Measurements from ENCODE around the gene PCDHGA1.
A peak's percentile ranks its signal among the peaks of the same experiment; 100 is the strongest.
"Not testable (repeated sequence)": the region's sequence is repeated elsewhere in the genome, so short reads cannot be mapped to it uniquely, and the experiment has no call there.

Gene PCDHGA1

DNA sequence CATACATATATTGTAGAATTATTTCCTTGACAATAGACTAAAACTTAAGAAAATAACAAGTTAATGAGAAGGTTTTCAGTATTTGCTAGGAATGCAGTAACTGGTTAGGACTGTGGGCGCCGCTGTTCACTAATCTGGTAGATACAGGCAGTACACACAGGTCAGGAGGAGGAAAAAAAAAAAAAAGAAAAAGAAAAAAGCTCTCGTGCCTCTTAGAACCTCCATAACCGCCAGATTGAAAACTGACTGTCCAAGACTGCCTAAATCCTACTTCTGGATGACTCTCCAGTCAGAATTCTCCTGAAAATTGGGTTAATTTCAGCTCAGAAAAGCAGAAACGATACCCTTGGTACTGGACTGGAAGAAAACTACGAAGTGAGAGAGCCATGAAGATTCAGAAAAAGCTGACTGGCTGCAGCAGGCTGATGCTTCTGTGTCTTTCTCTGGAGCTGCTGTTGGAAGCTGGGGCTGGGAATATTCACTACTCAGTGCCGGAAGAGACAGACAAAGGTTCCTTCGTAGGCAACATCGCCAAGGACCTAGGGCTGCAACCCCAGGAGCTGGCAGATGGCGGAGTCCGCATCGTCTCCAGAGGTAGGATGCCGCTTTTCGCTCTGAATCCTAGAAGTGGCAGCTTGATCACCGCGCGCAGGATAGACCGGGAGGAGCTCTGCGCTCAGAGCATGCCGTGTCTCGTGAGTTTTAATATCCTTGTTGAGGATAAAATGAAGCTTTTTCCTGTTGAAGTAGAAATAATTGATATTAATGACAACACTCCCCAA, at the start of gene PCDHGA1:
PCDHGA1 (plus strand) TSS at position 216 of the 782 bp plus-strand sequence.
- Histone ChIP-seq H3K36me3 (ENCODE audit: control insufficient read depth in 2 of 2, insufficient read depth in 2 of 2, low read length in 2 of 2) (peaks cover 2 to 4% of the 10 kb centered on the region in 2 donors), H3K9me3 (ENCODE audit: control insufficient read depth in 2 of 2, low read length in 2 of 2) (peaks cover 40 to 54% of the 10 kb centered on the region in 2 donors), H3K4me1 (ENCODE audit: control insufficient read depth, insufficient read depth, low read length) (no peaks in the 10 kb centered on the region), H3K4me3 (ENCODE audit: low read length in 2 of 2) (peak within 1 kb of the TSS; percentile 7 to 8), H3K9ac (ENCODE audit: low read length in 2 of 2) (no peak within 1 kb of the TSS), H3K27me3 (ENCODE audit: control insufficient read depth in 1 of 2, insufficient read depth in 2 of 2, low read length in 2 of 2) (peaks cover 2 to 4% of the 10 kb centered on the region in 2 donors), H3K27ac (ENCODE audit: low read length) (no peak within 1 kb of the TSS)

GRCh38 chr5:141298376-141298775, 31.9 kb upstream of the PCDHGA1 start:
- peaks cover 29 to 52% of the 10 kb centered on the region in 2 donors for H3K9me3 ChIP-seq (ENCODE audit: control insufficient read depth in 2 of 2, low read length in 2 of 2)
- H3K27me3 ChIP-seq (ENCODE audit: control insufficient read depth in 1 of 2, insufficient read depth in 2 of 2, low read length in 2 of 2), result no peaks in the 10 kb centered on the region
- no peak overlapping the region for H3K9ac ChIP-seq (ENCODE audit: low read length in 2 of 2)
- H3K4me1 ChIP-seq (ENCODE audit: control insufficient read depth, insufficient read depth, low read length), result no peaks in the 10 kb centered on the region
- no peak overlapping the region for H3K27ac ChIP-seq (ENCODE audit: low read length)
- no peak overlapping the region for H3K4me3 ChIP-seq (ENCODE audit: low read length in 2 of 2)
- peaks cover 0 to 3% of the 10 kb centered on the region in 2 donors for H3K36me3 ChIP-seq (ENCODE audit: control insufficient read depth in 2 of 2, insufficient read depth in 2 of 2, low read length in 2 of 2)

- peak within 1 kb of the TSS in 1 of 2 donors; percentile 14 for H3K4me3 ChIP-seq (ENCODE audit: low read length in 2 of 2)
Measured at GRCh38 chr5:141303756-141304155, 26.6 kb upstream of the PCDHGA1 start, which contains the start of gene SLC25A2. Gene SLC25A2, minus strand, starts transcription at chr5:141304049. Its CDS starts 184 bp downstream, at chr5:141303865.

GRCh38 chr5:141306630-141307029, 23.7 kb upstream of the PCDHGA1 start:
- H3K9me3 ChIP-seq (ENCODE audit: control insufficient read depth in 2 of 2, low read length in 2 of 2), result peaks cover 30 to 64% of the 10 kb centered on the region in 2 donors
- no peak overlapping the region for H3K27ac ChIP-seq (ENCODE audit: low read length)
- no peaks in the 10 kb centered on the region for H3K4me1 ChIP-seq (ENCODE audit: control insufficient read depth, insufficient read depth, low read length)
- H3K9ac ChIP-seq (ENCODE audit: low read length in 2 of 2), result no peak overlapping the region
- no peak overlapping the region for H3K4me3 ChIP-seq (ENCODE audit: low read length in 2 of 2)
- no peaks in the 10 kb centered on the region for H3K27me3 ChIP-seq (ENCODE audit: control insufficient read depth in 1 of 2, insufficient read depth in 2 of 2, low read length in 2 of 2)
- H3K36me3 ChIP-seq (ENCODE audit: control insufficient read depth in 2 of 2, insufficient read depth in 2 of 2, low read length in 2 of 2), result peaks cover 0 to 2% of the 10 kb centered on the region in 2 donors

More at GRCh38 chr5:141303756-141304155, 26.6 kb upstream of the PCDHGA1 start, which contains the start of gene SLC25A2:
- H3K9me3 ChIP-seq (ENCODE audit: control insufficient read depth in 2 of 2, low read length in 2 of 2), result peaks cover 32 to 73% of the 10 kb centered on the region in 2 donors
- no peak within 1 kb of the TSS for H3K27ac ChIP-seq (ENCODE audit: low read length)
- H3K27me3 ChIP-seq (ENCODE audit: control insufficient read depth in 1 of 2, insufficient read depth in 2 of 2, low read length in 2 of 2), result no peaks in the 10 kb centered on the region
- H3K4me1 ChIP-seq (ENCODE audit: control insufficient read depth, insufficient read depth, low read length), result no peaks in the 10 kb centered on the region
- no peak within 1 kb of the TSS for H3K9ac ChIP-seq (ENCODE audit: low read length in 2 of 2)
- H3K36me3 ChIP-seq (ENCODE audit: control insufficient read depth in 2 of 2, insufficient read depth in 2 of 2, low read length in 2 of 2), result no peaks in the 10 kb centered on the region

GRCh38 chr5:141313711-141314110, 16.6 kb upstream of the PCDHGA1 start:
- no peak overlapping the region for H3K4me3 ChIP-seq (ENCODE audit: low read length in 2 of 2)
- H3K9ac ChIP-seq (ENCODE audit: low read length in 2 of 2), result no peak overlapping the region
- H3K27ac ChIP-seq (ENCODE audit: low read length), result no peak overlapping the region
- no peaks in the 10 kb centered on the region for H3K27me3 ChIP-seq (ENCODE audit: control insufficient read depth in 1 of 2, insufficient read depth in 2 of 2, low read length in 2 of 2)
- no peaks in the 10 kb centered on the region for H3K4me1 ChIP-seq (ENCODE audit: control insufficient read depth, insufficient read depth, low read length)
- H3K36me3 ChIP-seq (ENCODE audit: control insufficient read depth in 2 of 2, insufficient read depth in 2 of 2, low read length in 2 of 2), result peaks cover 2 to 11% of the 10 kb centered on the region in 2 donors
- H3K9me3 ChIP-seq (ENCODE audit: control insufficient read depth in 2 of 2, low read length in 2 of 2), result peaks cover 26 to 57% of the 10 kb centered on the region in 2 donors

GRCh38 chr5:141316963-141317362, 13.4 kb upstream of the PCDHGA1 start:
- not testable (repeated sequence) for H3K27me3 ChIP-seq (ENCODE audit: control insufficient read depth in 1 of 2, insufficient read depth in 2 of 2, low read length in 2 of 2); H3K27ac ChIP-seq (ENCODE audit: low read length); H3K4me1 ChIP-seq (ENCODE audit: control insufficient read depth, insufficient read depth, low read length); H3K4me3 ChIP-seq (ENCODE audit: low read length in 2 of 2); H3K9ac ChIP-seq (ENCODE audit: low read length in 2 of 2)
- H3K9me3 ChIP-seq (ENCODE audit: control insufficient read depth in 2 of 2, low read length in 2 of 2), result peaks cover 33 to 57% of the 10 kb centered on the region in 2 donors
- H3K36me3 ChIP-seq (ENCODE audit: control insufficient read depth in 2 of 2, insufficient read depth in 2 of 2, low read length in 2 of 2), result peaks cover 6 to 21% of the 10 kb centered on the region in 2 donors

GRCh38 chr5:141319202-141319601, 11.1 kb upstream of the PCDHGA1 start:
- peaks cover 28 to 46% of the 10 kb centered on the region in 2 donors for H3K9me3 ChIP-seq (ENCODE audit: control insufficient read depth in 2 of 2, low read length in 2 of 2)
- H3K4me1 ChIP-seq (ENCODE audit: control insufficient read depth, insufficient read depth, low read length), result no peaks in the 10 kb centered on the region

GRCh38 chr5:141319699-141320098, 10.6 kb upstream of the PCDHGA1 start:
- no peaks in the 10 kb centered on the region for H3K4me1 ChIP-seq (ENCODE audit: control insufficient read depth, insufficient read depth, low read length)
- H3K9ac ChIP-seq (ENCODE audit: low read length in 2 of 2), result no peak overlapping the region
- peaks cover 6 to 21% of the 10 kb centered on the region in 2 donors for H3K36me3 ChIP-seq (ENCODE audit: control insufficient read depth in 2 of 2, insufficient read depth in 2 of 2, low read length in 2 of 2)
- H3K27me3 ChIP-seq (ENCODE audit: control insufficient read depth in 1 of 2, insufficient read depth in 2 of 2, low read length in 2 of 2), result no peaks in the 10 kb centered on the region
- H3K27ac ChIP-seq (ENCODE audit: low read length), result no peak overlapping the region
- H3K4me3 ChIP-seq (ENCODE audit: low read length in 2 of 2), result peak overlapping the region; percentile 84 to 90
- peaks cover 28 to 46% of the 10 kb centered on the region in 2 donors for H3K9me3 ChIP-seq (ENCODE audit: control insufficient read depth in 2 of 2, low read length in 2 of 2)

More at GRCh38 chr5:141319202-141319601, 11.1 kb upstream of the PCDHGA1 start:
- H3K27ac ChIP-seq (ENCODE audit: low read length), result no peak overlapping the region
- no peak overlapping the region for H3K9ac ChIP-seq (ENCODE audit: low read length in 2 of 2)
- H3K4me3 ChIP-seq (ENCODE audit: low read length in 2 of 2), result peak overlapping the region; percentile 84 to 90
- H3K36me3 ChIP-seq (ENCODE audit: control insufficient read depth in 2 of 2, insufficient read depth in 2 of 2, low read length in 2 of 2), result peaks cover 6 to 21% of the 10 kb centered on the region in 2 donors
- H3K27me3 ChIP-seq (ENCODE audit: control insufficient read depth in 1 of 2, insufficient read depth in 2 of 2, low read length in 2 of 2), result no peaks in the 10 kb centered on the region

DNA sequence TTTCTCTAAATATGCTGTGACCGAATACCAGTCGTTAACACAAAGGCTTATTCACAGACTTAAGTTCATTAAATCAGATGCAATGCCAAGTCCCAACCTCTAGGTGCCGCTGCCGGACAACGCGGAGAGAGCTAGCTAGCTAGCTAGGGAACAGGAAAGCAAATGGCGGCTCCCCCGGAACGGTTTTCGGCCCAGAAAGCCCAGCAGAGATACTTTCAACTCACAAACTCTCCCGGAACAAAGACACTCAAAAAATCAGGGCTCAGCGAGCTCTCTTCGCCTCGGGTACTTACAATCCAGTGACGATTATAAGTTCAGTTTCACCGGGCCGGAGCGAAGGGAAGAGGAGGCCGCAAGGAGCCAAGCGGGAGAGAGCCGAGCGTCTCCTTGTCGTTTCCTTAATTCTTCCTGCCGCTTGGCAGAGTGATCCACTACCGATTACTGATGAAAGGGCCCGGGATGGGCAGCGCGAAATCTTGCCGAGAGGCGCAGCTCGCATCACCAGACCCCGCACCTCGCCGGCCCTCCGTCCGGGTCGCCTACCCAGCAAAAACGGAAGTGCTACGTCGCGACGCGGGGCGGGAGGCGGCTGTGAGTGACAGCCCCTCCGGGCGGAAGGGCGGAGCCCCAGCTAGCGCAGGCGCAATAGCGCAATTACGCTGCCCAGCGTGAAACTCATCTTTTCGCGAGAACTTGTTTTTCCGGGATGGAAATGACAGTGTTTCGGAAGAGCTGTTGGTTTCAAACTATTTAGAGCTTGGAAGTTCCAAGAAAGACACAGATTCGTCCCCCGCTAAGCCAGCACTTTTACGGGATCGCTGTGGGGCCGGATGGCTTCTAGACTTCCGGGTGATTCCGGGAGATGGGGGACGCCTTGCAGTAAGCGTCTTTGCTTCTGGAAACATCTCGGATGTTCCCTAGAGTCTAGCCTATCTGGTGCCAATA, 9.8 kb upstream of the PCDHGA1 start, which contains the start of gene TAF7:
TAF7 (minus strand) TSS at position 560 of the 945 bp plus-strand sequence. CDS start 740 bp downstream, outside the sequence.
- no peaks in the 10 kb centered on the region for H3K4me1 ChIP-seq (ENCODE audit: control insufficient read depth, insufficient read depth, low read length)
- peak within 1 kb of the TSS; percentile 90 for H3K27ac ChIP-seq (ENCODE audit: low read length)
- peak within 1 kb of the TSS; percentile 84 to 90 for H3K4me3 ChIP-seq (ENCODE audit: low read length in 2 of 2)
- H3K9me3 ChIP-seq (ENCODE audit: control insufficient read depth in 2 of 2, low read length in 2 of 2), result peaks cover 26 to 40% of the 10 kb centered on the region in 2 donors
- H3K27me3 ChIP-seq (ENCODE audit: control insufficient read depth in 1 of 2, insufficient read depth in 2 of 2, low read length in 2 of 2), result no peaks in the 10 kb centered on the region
- peaks cover 6 to 21% of the 10 kb centered on the region in 2 donors for H3K36me3 ChIP-seq (ENCODE audit: control insufficient read depth in 2 of 2, insufficient read depth in 2 of 2, low read length in 2 of 2)
- H3K9ac ChIP-seq (ENCODE audit: low read length in 2 of 2), result peak within 1 kb of the TSS; percentile 89 to 92

DNA sequence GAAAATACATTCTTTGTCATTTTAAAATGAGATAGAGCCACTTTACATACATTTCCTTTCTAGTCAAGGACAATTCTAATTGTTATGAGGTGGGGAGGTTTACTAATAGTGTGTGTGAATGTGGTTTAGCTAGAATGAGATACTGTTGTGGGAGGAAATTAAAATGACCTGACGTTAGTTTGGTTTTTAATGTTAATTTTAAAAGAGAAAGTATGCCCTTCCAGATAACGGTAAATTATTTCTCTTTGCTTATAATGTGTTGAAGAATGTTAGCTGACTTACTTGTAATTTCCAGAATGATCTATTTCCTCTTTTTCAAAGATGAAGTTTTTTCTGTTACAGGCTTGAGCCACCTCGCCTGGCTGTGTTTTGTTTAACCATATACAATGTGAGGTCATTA, 8.1 kb upstream of the PCDHGA1 start:
- no peak overlapping the region for H3K4me3 ChIP-seq (ENCODE audit: low read length in 2 of 2)

More for the DNA sequence above, 8.1 kb upstream of the PCDHGA1 start:
- Histone ChIP-seq H3K27me3 (ENCODE audit: control insufficient read depth in 1 of 2, insufficient read depth in 2 of 2, low read length in 2 of 2) (no peaks in the 10 kb centered on the region), H3K9ac (ENCODE audit: low read length in 2 of 2) (no peak overlapping the region), H3K9me3 (ENCODE audit: control insufficient read depth in 2 of 2, low read length in 2 of 2) (peaks cover 22 to 31% of the 10 kb centered on the region in 2 donors), H3K4me1 (ENCODE audit: control insufficient read depth, insufficient read depth, low read length) (no peaks in the 10 kb centered on the region), H3K36me3 (ENCODE audit: control insufficient read depth in 2 of 2, insufficient read depth in 2 of 2, low read length in 2 of 2) (peaks cover 6 to 17% of the 10 kb centered on the region in 2 donors), H3K27ac (ENCODE audit: low read length) (no peak overlapping the region)
